HEK293T (cell line): Measurements from ENCODE around the gene SIGLEC12.

Experiments
- CTCF ChIA-PET: fragments of 350-600 bp; formaldehyde crosslinking; extraction: SDS; loops from one replicate; lab custom pipeline; 2021; ENCODE audit warnings: antibody characterized with exemption, inconsistent platforms; lab: Yijun Ruan, JAX
- POLR2A ChIA-PET: fragments of 350-600 bp; formaldehyde crosslinking; extraction: SDS; loops from one replicate; lab custom pipeline; 2020; ENCODE audit warnings: antibody characterized with exemption, inconsistent platforms; lab: Yijun Ruan, JAX
- DNase-seq: peaks from one replicate; pipeline ENCODE4 v3.0.0; 2012; ENCODE audit warnings: mixed read lengths; ENCODE audit errors: extremely low spot score
- ARNT ChIP-seq: fragments of 450-650 bp; IDR thresholded peaks from 2 replicates; pipeline ENCODE4 v1.6.1; 2017; ENCODE audit warnings: mild to moderate bottlenecking
- BHLHE40 ChIP-seq: fragments of 450-650 bp; IDR thresholded peaks from 2 replicates; pipeline ENCODE4 v1.6.1; 2016; ENCODE audit warnings: mild to moderate bottlenecking, moderate library complexity, borderline replicate concordance
- CTBP1 ChIP-seq: fragments of 450-650 bp; IDR thresholded peaks from 2 replicates; pipeline ENCODE4 v1.6.1; 2016; ENCODE audit warnings: borderline replicate concordance
- ELF4 ChIP-seq: fragments of 450-650 bp; IDR thresholded peaks from 2 replicates; pipeline ENCODE4 v1.6.1; 2017; ENCODE audit warnings: antibody characterized with exemption
- FOXA1 ChIP-seq: fragments of 450-650 bp; IDR thresholded peaks from 2 replicates; pipeline ENCODE4 v1.6.1; 2016; ENCODE audit warnings: mild to moderate bottlenecking
- FOXK2 ChIP-seq: fragments of 450-650 bp; IDR thresholded peaks from 2 replicates; pipeline ENCODE4 v1.6.1; 2016; ENCODE audit warnings: mild to moderate bottlenecking
- FOXM1 ChIP-seq: fragments of 450-650 bp; IDR thresholded peaks from 2 replicates; pipeline ENCODE4 v1.6.1; 2017; ENCODE audit warnings: mild to moderate bottlenecking, borderline replicate concordance
- HDGF ChIP-seq: fragments of 450-650 bp; IDR thresholded peaks from 2 replicates; pipeline ENCODE4 v1.6.1; 2017; ENCODE audit warnings: antibody characterized with exemption, borderline replicate concordance
- L3MBTL2 ChIP-seq: fragments of 450-650 bp; conservative IDR thresholded peaks from 2 replicates; pipeline ENCODE4 v1.6.1; 2016; ENCODE audit warnings: mild to moderate bottlenecking
- LEF1 ChIP-seq: fragments of 450-650 bp; IDR thresholded peaks from 2 replicates; pipeline ENCODE4 v1.6.1; 2017; ENCODE audit warnings: mild to moderate bottlenecking, borderline replicate concordance
- NFRKB ChIP-seq: fragments of 450-650 bp; IDR thresholded peaks from 2 replicates; pipeline ENCODE4 v1.6.1; 2016; ENCODE audit warnings: mild to moderate bottlenecking, moderate library complexity
- SP1 ChIP-seq: fragments of 450-650 bp; IDR thresholded peaks from 2 replicates; pipeline ENCODE4 v1.6.1; 2017
- SUZ12 ChIP-seq: fragments of 450-650 bp; IDR thresholded peaks from 2 replicates; pipeline ENCODE4 v1.6.1; 2016; ENCODE audit warnings: mild to moderate bottlenecking
- TARDBP ChIP-seq: fragments of 450-650 bp; IDR thresholded peaks from 2 replicates; pipeline ENCODE4 v1.6.1; 2016
- ZNF384 ChIP-seq: fragments of 450-650 bp; IDR thresholded peaks from 2 replicates; pipeline ENCODE4 v1.6.1; 2016
- TF ChIP-seq, protein P1 (sequence below): fragments of 450-650 bp; IDR thresholded peaks from 2 replicates; pipeline ENCODE4 v1.6.1; 2016

The SIGLEC12 gene

DNA sequence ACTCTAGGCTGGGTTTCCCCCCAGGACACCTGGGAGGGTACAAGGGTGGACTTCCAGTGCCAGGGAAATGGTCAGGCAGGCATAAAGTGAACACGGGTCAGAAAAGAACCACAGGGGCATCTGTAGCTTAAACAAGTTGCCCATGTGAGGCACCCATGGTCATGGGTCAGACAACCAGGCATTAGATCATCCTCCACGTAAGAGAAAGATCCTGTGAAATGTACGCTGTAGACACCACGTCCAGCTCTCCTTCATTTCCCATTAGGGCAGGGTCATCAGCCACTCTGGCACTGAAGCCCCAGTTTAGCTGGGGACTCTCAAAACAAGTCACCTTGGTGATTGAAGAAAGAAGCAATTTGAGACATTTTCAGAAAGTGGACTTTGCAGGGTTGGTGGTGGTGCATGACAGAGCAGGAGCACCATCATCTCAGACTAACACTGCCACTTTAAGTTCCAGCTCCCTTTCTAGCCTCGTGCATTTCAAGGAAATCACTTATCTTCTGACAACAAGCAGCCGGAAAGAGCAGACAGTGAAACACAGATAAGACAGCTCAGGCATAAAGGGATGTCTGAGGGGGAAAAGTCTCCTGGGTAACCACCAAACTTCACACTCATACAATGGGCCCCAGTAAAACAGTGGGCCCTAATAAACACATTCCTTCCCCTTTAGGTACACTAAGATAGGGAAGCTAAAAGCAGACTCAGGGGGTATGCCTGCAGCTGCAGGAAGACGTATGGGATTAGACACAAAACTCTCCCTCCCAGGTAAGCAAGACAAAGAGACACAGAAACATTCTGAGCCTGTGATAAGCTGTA is 46.0 kb upstream of the SIGLEC12 start:
- CTCF ChIA-PET, result no interaction called here
- POLR2A ChIA-PET, result no interaction called here
- DNase-seq, result no peak
- TF ChIP-seq ZNF384 (no peak), FOXK2 (no peak), TARDBP (no peak), ARNT (no peak), BHLHE40 (no peak), SUZ12 (no peak), SP1 (no peak), L3MBTL2 (no peak), HDGF (no peak), ELF4 (no peak), CTBP1 (no peak), FOXM1 (no peak), NFRKB (no peak), LEF1 (no peak)

DNA sequence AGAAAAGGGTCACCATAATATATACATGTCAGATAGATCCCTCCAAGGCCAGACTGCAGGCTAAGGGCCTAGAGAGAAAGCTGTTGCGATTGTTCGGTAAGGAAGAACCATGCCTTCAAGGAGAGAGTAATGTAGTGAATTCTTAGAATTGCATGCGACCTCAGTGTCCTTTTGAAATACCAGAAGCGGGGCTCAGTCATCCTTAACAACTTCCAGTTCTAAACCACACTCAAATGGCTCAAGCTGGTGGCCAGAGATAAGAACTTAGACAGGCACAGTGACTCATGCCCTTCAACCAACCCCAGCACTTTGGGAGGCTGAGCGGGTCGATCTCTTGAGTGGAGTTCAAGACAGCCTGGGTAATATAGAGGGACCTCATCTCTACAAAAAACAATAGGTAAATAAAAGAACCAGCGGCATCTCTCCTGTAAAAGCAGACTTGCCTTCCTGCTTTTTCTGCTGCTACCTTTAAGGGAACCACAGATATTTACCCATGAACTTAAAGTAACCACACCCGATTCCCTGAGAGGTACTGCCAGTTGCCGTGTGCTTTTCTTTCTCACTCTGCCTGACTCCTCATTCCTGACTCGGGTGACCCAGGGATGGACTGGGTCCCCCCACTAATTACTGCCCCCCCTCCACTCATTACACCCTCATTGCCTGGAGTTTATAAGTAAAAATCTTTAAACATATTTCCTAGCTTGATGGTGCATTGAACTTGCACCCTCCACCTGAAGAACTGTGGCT is 45.2 kb upstream of the SIGLEC12 start:
- TF ChIP-seq SUZ12 (no peak), CTBP1 (no peak), NFRKB (no peak), SP1 (no peak), FOXM1 (no peak), L3MBTL2 (no peak), HDGF (no peak)
- TF ChIP-seq, protein P1, sequence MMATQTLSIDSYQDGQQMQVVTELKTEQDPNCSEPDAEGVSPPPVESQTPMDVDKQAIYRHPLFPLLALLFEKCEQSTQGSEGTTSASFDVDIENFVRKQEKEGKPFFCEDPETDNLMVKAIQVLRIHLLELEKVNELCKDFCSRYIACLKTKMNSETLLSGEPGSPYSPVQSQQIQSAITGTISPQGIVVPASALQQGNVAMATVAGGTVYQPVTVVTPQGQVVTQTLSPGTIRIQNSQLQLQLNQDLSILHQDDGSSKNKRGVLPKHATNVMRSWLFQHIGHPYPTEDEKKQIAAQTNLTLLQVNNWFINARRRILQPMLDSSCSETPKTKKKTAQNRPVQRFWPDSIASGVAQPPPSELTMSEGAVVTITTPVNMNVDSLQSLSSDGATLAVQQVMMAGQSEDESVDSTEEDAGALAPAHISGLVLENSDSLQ, result no peak
- no peak for DNase-seq
- ChIA-PET POLR2A (no interaction called here), CTCF (no interaction called here)

DNA sequence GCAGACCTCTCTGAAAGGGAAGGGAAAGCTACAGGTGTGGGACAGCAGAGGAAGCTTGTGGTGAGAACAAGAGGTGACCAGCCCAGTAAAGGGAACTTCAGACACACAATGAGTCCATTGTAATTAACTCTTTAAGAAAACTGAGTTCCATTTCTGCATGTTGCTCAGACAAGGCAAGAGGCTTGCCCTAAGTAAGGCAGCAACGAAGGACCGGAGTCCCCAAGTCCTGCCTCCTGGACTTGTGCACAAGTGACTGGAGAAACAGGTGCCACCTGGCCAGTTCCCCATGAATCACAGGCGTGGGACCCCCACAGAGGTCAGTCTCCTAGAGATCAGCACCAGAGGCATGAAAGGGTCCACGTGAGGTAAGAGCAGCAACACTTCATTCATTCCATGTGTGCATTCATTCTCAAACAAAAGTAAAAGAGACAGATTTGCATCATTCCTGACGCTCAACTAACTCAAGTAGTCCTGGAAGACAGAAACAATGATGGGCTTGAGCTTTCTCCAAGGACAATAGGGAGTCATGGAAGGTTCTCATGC is 44.6 kb upstream of the SIGLEC12 start:
- DNase-seq, result no peak
- CTCF ChIA-PET, result no interaction called here
- POLR2A ChIA-PET, result no interaction called here
- TF ChIP-seq NFRKB, result no peak
- no peak for TF ChIP-seq LEF1
- TF ChIP-seq BHLHE40, result no peak
- TF ChIP-seq L3MBTL2, result no peak
- no peak for TF ChIP-seq ARNT
- TF ChIP-seq, protein P1, result no peak
- no peak for TF ChIP-seq FOXA1
- no peak for TF ChIP-seq FOXK2
- no peak for TF ChIP-seq SUZ12
- TF ChIP-seq ZNF384, result no peak
- TF ChIP-seq FOXM1, result no peak
- TF ChIP-seq SP1, result no peak
- no peak for TF ChIP-seq HDGF
- TF ChIP-seq TARDBP, result no peak
- no peak for TF ChIP-seq CTBP1
- TF ChIP-seq ELF4, result no peak

DNA sequence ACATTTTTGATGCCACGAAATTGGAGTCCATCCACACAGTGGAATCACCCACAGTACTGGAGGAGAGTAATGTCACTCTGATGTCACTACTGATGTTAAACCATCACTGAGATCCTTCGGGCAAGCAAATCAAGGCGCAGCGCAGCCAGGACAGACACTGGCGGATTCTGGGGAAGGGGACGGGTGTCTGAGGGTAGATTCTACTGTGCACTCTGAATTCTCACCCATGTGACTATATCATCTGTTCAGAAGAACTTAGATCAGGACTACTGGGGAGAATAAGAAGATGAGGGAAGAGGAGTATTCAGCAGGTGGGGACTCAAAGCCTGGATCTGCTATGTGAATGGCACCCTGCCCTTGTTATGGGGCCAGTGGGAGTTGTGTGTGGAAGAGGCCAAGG is 42.4 kb upstream of the SIGLEC12 start:
- POLR2A ChIA-PET, result no interaction called here
- CTCF ChIA-PET, result no interaction called here
- TF ChIP-seq HDGF (no peak), ZNF384 (no peak)
- TF ChIP-seq, protein P1, result no peak
- no peak for DNase-seq

DNA sequence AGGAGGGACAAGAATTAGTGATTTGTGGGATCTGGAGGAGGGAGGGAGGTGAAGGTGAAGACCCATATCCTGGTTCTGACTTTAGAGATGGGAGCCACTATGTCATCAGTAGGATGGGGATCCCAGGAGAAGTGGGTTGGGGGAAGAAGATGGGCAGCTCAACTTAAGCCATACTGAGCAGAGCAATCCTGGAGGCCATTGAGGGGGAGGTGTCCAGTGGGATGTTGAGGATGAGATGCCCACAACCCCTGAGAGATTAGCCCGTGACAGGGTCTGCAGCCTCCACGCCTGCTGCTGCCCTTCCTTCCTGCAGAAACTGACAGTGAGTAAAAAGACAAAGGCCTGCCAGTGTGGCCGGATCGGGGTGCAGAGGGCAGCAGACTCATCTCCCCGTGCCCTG is 41.1 kb upstream of the SIGLEC12 start:
- TF ChIP-seq, protein P1, result no peak
- TF ChIP-seq TARDBP, result no peak
- TF ChIP-seq FOXK2, result no peak
- TF ChIP-seq LEF1, result no peak
- no peak for TF ChIP-seq ZNF384
- no peak for TF ChIP-seq SP1
- POLR2A ChIA-PET, result no interaction called here
- CTCF ChIA-PET, result no interaction called here
- DNase-seq, result no peak
